Measurements from ENCODE around the gene ZNRF4.

The ZNRF4 gene

DNA sequence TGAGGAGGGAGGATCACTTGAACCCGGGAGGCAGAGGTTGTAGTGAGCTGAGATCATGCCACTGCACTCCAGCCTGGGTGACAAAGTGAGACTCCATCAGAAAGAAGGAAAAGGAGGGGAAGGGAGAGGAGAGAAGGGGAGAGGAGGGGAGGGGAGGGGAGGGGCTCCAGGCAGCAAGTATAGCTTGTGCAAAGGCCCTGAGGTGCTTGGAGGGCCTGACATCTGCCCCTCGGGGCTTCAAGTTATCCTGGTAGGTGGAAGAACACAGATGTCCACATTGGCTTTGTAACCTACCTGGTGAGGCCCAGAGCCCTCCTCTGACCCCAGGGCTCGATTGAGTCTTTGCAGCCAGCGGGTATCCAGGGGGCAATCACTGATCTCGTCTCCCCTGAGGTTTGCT, 11.5 kb upstream of the ZNRF4 start:
- DNase-seq (ENCODE audit: low read depth), result no peak

DNA sequence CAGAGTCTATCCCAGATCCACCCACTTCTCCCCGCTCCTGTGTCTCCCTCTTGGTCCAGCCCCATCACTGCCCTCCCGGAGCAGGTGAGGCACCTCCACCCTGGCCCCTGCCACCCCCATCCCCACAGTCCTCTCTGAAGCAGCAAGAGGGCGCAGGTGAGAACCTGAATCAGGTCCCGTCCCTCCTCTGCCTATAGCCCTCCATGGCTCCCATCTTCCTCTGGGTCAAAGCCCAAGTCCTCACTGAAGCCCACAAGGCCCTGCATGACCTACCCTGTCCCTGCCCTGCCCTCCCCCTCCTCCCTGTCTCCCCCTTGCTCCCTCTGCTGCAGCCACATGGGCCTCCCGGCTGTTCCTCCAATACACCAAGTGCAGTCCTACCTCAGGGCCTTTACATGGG, 10.8 kb upstream of the ZNRF4 start:
- no peak for DNase-seq (ENCODE audit: low read depth)

DNA sequence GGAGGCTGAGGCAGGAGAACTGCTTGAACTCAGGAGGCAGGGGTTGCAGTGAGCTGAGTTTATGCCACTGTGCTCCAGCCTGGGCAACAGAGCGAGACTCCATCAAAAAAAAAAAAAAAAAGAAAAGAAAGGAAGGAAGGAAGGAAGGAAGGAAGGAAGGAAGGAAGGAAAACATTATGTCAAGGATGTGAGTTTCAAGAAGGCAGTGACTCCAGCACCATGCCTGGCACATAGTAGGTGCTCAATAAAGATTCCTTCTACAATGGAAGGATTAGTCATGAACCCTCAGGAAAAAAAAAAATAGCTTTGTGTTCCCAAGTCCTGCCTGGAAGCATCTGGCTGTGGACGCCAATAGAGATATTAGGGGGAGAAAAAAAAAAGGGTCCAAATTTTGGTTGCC, 10.1 kb upstream of the ZNRF4 start:
- DNase-seq (ENCODE audit: low read depth), result no peak

DNA sequence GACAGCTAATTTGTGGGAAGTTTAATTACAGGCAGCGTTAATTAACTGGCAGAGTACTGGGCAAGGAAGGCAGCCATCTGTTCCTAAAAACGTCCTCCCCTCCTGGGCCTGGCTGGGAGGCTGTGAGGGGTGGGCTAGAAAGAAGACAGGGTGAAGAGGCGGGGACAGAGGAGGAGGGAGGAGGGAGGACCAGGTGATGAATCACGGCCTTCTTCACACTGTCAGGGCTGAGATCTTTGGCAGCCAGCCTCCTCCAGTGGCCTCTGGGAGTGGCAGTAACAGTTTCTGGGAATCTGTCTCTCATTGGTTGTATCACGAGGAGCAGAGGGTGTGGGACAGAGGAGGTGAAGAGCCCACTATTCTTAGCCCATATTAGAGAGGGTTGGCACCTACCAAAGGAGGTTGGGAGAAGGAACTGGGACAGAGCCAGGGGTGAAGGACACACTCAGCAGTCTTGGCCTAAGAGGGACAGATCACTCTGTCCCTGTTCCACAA, 9.6 kb upstream of the ZNRF4 start:
- no peak for DNase-seq (ENCODE audit: low read depth)

DNA sequence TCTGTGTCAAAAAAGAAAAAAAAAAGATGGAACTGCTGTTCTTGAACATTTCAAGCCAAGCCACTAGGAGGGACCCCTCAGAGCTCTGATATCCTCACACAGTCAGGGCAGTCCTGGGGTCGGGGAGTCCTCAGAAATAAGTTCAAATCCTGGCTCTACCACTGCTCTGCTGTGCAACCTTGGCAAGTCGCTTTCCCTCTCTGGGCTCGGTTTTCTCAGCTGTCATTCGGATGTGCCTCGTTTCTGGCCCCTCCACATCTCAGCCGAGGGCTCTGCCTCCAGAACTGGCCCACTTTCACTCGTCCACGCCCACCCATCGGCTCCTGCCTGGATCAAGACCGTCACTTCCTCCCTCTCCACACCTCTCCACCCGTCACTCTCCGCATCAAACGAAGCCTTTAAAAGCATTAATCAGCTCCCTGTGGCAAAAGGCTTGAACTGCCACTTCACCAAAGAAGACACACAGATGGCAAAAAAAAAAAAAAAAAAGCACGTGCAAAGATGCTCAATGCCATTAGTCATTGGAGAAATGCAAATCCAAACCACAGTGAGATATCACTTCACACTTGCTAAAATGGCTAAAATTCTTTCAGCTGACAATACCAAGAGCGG, 7.4 kb upstream of the ZNRF4 start:
- no peak for DNase-seq (ENCODE audit: low read depth)

DNA sequence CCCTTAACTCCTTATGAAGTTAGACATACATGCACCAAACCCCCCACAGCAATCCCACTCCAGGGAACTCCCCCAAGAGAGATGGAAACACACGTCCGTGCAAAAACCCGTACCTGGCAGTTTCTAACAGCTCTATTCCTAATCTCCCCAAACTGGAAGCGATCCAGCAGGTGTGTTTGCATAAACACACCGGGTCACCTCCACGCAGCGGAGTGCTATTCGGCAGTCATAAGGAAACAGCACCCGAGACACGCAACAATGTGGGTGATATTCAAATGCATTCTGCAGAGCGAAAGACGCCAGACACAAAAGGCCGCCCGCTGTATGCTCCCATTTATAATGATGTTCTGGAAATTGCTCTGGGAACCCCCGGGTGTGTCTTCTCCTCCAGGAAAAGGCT, 6.8 kb upstream of the ZNRF4 start:
- no peak for DNase-seq (ENCODE audit: low read depth)

DNA sequence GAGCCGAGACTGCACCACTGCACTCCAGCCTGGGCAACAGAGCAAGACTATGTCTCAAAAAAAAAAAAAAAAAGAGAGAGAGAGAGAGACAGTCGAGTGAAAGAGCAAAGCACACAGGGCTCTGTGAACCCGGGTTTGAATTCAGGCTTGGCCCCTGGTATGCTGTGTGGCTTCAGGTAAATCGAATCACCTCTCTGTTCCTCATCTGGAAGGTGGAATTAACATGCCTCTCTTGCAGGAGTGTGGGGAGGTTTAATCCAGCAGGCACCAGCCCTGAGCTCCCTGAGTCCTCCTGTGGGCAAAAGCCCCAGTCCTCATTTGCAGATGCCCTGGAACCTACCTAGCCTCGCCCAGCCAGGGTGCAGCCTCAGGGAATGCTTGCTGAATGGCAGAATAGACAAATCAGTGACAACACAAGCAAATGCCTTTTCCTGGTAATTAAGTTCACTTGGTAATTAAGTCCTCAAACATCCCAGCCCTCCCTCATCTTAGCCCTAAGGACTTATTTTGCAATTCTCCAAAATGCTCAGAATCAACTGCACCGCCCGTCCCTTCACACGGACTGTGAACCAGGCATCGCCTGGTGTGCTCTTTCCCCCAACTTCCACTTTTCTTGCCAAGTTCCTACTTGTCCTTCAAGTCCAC, 4.6 kb upstream of the ZNRF4 start:
- DNase-seq (ENCODE audit: low read depth), result no peak

DNA sequence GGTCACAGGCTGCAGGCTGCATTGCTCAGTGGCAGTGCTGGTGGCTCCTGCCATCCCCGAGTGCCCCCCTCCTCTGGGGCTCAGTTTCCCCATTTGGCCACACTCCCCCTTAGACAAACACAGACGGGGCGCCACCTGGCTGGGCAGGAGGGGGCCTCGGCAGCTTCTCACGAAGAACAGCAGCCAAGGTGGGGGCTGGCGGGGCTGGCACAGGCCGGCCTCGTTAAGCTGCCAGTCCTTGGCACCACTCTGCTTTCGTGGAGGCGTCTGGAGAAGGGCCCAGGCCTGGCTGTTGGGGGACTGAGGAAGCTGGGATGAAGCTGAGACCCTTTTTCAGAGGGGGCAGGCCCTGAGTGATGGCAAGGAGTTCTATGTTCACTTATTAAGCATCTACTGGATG, 3.7 kb upstream of the ZNRF4 start:
- no peak for DNase-seq (ENCODE audit: low read depth)

DNA sequence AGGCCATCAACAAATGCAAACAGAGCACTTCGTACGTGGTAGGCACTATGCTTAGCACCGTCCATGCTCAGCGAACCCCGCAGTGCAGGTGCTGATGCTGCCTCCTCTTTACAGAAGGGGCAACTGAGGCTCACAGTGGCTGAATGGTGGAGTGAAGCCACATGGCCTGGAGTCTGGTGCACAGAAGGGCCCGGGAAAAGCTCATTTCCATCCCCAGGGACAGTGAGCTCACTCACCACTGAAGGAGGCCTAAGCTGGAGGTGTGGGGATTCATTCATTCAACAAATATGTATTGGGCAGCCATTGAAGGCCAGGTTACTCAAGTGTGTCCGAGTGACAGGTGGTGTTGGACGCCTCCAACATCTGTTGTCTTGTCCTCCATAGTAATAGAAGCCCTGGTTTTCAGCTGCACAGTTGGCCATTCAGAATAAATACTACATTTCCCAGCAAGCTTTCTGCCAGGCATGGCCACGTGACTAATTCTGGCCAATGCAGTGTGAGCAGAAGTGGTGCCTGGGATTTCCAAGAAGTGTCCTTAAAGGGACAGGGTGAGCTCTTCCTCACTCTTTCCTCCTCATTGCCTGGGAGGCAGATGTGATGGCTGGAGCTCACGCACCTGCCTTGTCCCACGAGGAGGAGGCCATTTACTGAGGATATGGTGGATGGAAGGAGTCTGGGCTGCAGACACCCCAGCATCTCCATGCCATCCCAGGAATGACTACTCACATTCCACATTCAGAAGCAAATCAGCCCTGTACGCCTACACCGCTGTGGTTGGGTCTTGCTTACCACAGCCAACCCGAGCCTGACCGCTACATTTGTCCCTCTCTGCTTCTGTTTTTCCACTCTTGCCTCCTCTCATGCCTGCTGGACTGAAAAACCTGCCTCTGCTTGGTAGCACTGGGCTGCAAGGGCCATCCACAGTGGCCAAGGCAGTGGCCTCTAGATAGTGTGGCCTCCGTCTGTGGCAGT, 2.3 kb upstream of the ZNRF4 start:
- no peak for DNase-seq (ENCODE audit: low read depth)

DNA sequence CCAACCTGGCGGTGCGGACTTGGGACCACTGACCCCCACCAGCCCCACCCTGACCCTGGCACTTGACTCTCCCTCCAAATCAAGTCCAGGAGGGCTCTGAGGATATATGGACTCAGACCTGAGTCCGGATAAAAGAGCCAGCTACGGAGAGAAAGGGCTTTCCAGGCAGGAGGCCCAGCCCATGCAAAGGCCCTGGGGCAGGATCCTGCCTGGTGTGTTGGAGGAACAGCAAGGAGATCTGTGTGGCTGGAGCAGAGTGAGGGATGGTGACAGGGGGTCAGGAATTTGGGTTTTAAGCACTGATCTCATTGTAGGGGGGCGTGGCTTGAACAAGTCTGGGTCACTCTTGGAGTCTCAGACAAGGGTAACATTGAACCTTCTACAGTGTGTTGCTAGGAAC, 474 bp upstream of the ZNRF4 start:
- no peak for DNase-seq (ENCODE audit: low read depth)

DNA sequence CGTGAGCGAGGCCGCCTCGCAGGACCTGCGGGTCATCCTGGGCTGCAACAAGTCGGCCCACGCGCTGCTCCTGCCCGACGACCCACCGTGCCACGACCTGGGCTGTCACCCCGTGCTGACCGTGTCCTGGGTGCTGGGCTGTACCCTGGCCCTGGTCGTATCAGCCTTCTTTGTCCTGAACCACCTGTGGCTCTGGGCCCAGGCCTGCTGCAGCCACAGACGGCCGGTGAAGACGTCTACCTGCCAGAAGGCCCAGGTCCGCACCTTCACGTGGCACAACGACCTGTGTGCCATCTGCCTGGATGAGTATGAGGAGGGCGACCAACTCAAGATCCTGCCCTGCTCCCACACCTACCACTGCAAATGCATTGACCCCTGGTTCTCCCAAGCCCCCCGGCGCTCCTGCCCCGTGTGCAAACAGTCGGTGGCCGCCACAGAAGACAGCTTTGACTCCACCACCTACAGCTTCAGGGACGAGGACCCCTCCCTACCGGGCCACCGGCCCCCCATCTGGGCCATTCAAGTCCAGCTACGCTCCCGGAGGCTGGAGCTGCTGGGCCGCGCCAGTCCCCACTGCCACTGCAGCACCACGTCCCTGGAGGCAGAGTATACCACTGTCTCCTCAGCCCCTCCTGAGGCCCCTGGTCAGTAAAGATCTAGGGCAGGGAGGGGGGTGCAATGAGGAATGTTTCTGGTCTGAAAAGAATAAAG, 1.1 kb downstream of the ZNRF4 start:
- no peak for DNase-seq (ENCODE audit: low read depth)

DNA sequence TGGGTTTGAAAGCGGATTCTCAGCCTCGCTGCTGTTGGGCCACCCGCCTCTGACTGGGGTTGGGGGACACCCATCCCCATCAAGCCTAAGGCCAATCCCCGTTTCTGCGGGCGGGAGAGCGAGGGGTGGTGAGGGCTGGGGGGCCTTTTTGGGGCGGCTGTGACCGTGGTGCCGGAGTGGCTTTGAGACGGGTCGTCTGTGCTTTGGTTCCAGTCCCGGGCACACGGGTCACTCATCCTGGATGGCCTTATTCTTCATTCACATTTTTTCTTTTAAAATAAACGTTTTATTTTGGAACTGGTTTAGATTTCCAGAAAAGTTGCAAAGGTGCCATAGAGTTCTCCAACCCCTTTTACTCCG, 1.6 kb downstream of the ZNRF4 start:
- DNase-seq (ENCODE audit: low read depth), result no peak

DNA sequence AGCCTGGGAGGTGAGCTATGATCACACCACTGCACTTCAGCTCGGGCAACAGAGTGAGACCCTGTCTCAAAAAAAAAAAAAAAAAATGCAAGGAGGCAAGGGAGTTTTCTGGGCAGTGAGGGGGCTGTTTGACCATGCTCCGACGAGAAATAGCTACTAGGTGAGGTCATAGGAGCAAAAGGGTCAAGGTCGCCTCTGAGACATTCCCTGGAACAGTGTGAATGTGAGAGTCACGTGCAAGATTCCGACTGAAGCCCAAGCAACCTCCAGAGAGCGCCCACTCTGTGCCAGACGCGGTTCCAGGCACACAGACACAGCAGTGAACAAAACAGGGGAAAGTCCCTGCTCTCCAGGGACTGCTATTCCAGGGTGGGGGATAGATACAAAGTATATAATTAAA, 2.5 kb downstream of the ZNRF4 start:
- DNase-seq (ENCODE audit: low read depth), result no peak

DNA sequence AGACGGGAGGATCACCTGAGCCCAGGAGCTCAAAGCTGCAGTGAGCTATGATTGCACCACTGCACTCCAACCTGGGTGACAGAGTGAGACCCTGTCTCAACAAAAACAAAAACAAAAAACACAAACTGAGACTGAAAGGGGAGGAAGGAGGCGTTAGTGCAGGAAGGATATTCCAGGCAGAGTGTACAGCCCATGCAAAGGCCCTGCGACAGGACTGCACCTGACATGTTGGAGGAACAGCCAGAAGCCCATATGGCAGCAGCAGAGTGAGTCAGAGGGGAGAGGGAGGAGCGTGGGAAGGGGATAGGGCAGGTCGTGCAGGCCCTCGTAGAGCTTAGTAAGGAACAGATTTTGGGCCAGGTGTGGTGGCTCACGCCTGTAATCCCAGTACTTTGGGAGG, 3.2 kb downstream of the ZNRF4 start:
- DNase-seq (ENCODE audit: low read depth), result no peak

DNA sequence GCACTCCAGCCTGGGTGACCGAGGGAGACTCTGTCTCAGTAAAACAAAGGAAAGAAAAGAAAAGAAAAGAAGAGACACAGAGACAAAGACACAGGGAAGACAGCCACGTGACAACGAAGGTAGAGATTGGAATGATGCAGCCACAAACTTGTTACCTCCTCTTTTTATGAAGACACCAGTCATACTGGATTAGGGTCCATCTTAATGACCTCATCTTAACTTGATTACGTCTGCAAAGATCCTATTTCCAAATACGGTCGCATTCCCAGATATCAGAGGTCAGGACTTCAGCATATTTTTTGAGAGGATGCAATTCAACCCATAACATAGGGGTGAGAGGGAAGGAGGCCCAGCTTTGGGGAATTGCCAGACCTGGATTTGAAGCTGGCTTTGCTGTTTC, 4.1 kb downstream of the ZNRF4 start:
- DNase-seq (ENCODE audit: low read depth), result no peak

DNA sequence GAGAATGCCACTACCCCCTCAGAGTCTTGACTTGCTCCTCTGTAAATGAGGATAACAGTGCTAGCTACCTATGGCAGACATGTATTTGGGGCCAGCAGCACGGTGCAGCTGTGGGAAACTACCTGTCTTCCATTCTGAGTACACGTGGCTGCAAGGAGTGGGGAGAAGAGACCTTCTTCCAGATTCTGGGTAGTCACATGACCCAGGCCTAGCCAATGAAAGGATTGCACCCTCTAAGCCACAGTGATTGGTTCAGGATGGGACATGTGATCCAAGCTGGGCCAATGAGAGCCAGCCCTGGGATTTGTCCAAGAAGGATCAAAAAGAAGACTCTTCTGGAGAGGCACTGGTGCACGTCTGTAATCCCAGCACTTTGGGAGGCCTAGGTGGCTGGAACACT, 5.5 kb downstream of the ZNRF4 start:
- DNase-seq (ENCODE audit: low read depth), result no peak

DNA sequence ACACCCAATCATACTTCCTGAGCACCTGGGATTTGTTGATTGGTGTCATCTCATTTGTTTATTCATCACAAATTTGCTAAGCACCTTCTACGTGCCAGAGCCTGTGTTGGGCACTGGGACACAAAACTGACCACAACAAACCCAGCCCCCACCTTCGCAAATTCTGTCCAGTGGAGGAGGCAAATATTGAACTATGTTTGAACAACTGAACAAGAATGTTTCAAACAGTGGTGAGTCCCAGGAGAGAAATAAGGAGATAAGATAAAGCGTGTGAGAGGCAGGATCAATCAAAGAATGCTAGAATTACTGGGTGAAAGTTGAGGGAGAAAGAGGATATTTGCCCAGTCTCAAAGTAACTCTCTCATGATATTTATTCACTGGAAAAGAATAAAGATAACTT, 8.7 kb downstream of the ZNRF4 start:
- no peak for DNase-seq (ENCODE audit: low read depth)

DNA sequence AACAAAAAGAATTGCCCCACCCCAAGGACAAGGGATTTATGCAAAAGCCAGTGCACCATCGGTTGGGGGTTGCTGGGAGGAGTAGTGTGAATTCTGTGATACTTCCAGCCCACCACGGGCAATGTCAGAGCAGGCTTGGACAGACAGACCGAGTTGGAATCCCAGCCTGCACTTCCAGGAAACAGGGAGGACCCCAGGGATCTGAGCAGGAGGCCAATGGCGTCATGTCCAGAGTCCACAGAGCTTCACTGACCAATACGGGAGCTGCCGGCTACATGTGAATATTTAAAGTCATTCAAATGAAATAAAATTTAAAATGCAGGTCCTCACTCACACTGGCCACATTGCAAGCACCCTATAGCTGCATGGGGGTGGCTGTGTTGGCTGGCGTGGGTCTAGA, 10.9 kb downstream of the ZNRF4 start:
- DNase-seq (ENCODE audit: low read depth), result no peak

DNA sequence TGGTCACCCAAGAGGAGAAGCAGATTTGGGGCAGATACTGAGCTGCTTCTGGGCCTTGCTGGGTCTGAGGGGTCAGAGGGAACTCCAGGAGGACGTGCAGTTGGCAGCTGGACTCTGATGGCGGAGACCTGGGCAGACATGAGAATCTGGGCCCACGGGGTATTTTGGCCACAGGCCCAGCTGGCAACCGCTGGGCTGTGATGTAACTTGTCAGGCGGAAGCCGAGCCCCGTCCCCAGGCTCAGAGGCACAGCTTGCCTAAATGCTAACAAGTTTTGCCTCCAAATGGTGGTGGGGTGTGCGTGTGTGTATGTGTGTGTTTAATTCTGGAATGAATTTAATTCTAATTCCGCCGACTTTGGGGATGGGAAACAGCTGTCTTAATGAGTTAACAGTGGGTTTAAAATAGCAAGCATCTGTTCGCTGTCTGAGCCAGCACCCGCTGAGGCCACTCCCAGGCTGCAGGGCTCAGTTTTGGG, 11.6 kb downstream of the ZNRF4 start:
- DNase-seq (ENCODE audit: low read depth), result no peak

DNA sequence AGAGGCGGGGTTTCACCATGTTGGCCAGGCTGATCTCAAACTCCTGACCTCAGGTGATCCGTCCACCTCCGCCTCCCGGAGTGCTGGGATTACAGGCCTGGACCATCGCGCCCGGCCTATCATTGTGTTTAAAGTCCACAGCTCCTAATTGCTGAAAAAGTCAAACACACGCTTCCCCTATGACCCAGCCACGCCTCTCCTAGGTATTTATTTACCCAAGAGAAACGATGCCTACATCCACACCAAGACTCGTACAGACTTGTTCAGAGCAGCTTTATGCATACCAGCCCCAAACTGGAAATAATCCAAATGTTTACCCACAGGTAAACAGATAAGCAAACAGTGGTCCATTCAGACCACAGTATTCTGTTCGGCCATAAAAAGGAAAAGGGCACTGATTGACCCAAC, 15.1 kb downstream of the ZNRF4 start:
- no peak for DNase-seq (ENCODE audit: low read depth)

DNA sequence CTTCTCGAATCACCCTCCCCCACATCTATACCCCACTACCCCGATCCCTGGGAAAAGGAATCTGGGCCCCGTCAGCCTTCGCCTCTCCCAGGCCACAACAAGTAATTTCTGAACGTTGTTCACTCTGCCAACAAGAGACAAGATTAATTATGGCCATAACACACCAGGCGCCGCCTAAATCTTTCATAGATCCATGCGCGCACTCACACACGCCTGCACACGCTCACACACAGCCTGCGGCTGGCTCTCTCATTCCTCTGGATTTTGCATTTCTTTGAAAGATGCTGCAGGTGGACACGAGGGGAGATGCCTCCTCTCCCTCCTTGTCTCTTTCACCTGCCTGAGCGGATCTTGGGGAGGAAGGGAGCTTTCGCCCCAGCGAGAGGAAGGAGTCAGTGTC, 17.1 kb downstream of the ZNRF4 start:
- no peak for DNase-seq (ENCODE audit: low read depth)

DNA sequence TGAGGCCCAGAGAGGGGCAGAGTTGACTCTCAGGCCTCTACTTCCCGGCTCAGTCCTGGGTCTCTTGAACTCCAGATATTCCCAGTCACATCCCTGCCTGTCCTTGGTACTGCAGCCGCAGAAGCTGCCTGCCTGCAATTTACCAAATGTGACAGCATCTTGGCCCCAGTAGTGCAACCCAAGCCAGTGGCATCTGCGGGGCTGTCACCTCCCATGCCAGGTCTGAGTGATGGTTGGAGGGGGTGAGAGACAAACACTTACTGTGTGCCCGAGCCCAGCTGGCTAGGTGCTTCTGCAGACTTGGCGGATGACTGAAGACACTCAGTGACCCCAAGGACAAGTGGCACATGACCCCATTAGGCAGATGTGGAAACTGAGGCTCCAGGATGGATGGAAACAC, 18.4 kb downstream of the ZNRF4 start:
- no peak for DNase-seq (ENCODE audit: low read depth)
